Thoracic aorta (tissue), 2 donors: ENCODE results near the gene COL1A1. TPM values are rescaled to one million over a fixed set of nuclear protein-coding genes. Genes with fewer than 3 reads are reported as not detected.

Source experiments
- ATAC-seq: fragments of 150-250 bp; one replicate; pipeline ENCODE4 v1.8.0; 2017; ENCODE audit warnings: low read depth; ENCODE audit not compliant: insufficient number of reproducible peaks, low FRiP score
- DNase-seq: peaks from one replicate; pipeline ENCODE4 v3.0.0-alpha.2; 2020; ENCODE audit warnings: low spot score
- H3K27ac ChIP-seq, 2 donors: fragments of 200-600 bp; sonication (generic); 1 replicate in 1 of 2; 2 replicates in 1 of 2; pipeline ENCODE4 v1.5.1; 2016; ENCODE audit warnings: mild to moderate bottlenecking in 2 of 2, moderate library complexity in 2 of 2
- H3K27me3 ChIP-seq: fragments of 200-600 bp; sonication (generic); replicated peaks from 2 replicates; pipeline ENCODE4 v1.6.0; 2016; ENCODE audit warnings: mild to moderate bottlenecking; ENCODE audit not compliant: insufficient read depth
- H3K36me3 ChIP-seq: fragments of 200-600 bp; sonication (generic); one replicate; pipeline ENCODE4 v1.5.1; 2016
- H3K4me1 ChIP-seq, 2 donors: fragments of 200-600 bp; sonication (generic); 1 replicate in 1 of 2; 2 replicates in 1 of 2; pipeline versions ENCODE4 v1.5.1 to v1.6.0; 2016; ENCODE audit warnings: low read depth in 2 of 2, mild to moderate bottlenecking in 1 of 2; ENCODE audit not compliant: control insufficient read depth in 1 of 2
- H3K4me3 ChIP-seq: fragments of 200-600 bp; sonication (generic); 2 replicates; pipeline ENCODE4 v1.5.1; 2016; ENCODE audit warnings: mild to moderate bottlenecking
- H3K9me3 ChIP-seq: fragments of 200-600 bp; sonication (generic); 2 replicates; pipeline ENCODE4 v1.5.1; 2016
- CTCF ChIP-seq: fragments of 200-600 bp; sonication (generic); IDR thresholded peaks from one replicate; pipeline ENCODE4 v1.5.1; 2019; ENCODE audit warnings: antibody characterized with exemption
- total RNA-seq, 2 donors: library from RNA; depleted of rRNA; stranded (reverse); fragments of >200 nt; gene quantifications; one replicate each; pipeline versions ENCODE4 v1.1.0 to v1.2.3, GENCODE V29; 2016

Gene COL1A1
- total RNA-seq, 2 donors from 2014 or later = 261 to 270 TPM

GRCh38 chr17:50209472-50210239 is 8.2 kb upstream of the COL1A1 start:
- H3K27me3 ChIP-seq = no peaks in the 10 kb centered on the region
- DNase-seq (peak; percentile 83), ATAC-seq (peak; percentile 57)
- peak overlapping the region; percentile 98 for H3K27ac ChIP-seq
- peaks cover 40 to 84% of the 10 kb centered on the region in 2 donors for H3K4me1 ChIP-seq
- peak; percentile 10 for TF ChIP-seq CTCF
- no peaks in the 10 kb centered on the region for H3K9me3 ChIP-seq
- no peaks in the 10 kb centered on the region for H3K36me3 ChIP-seq
- H3K4me3 ChIP-seq = peak overlapping the region; percentile 37

- Histone ChIP-seq H3K4me3 (no peak overlapping the region), H3K27ac (peak overlapping the region; percentile 98), H3K27me3 (no peaks in the 10 kb centered on the region), H3K4me1 (peaks cover 40 to 88% of the 10 kb centered on the region in 2 donors), H3K9me3 (no peaks in the 10 kb centered on the region), H3K36me3 (no peaks in the 10 kb centered on the region)
- DNase-seq = no peak
- no peak for ATAC-seq
- no peak for TF ChIP-seq CTCF
Measured at GRCh38 chr17:50209133-50209471, 7.7 kb upstream of the COL1A1 start.

GRCh38 chr17:50208611-50209061 is 7.2 kb upstream of the COL1A1 start:
- Histone ChIP-seq H3K27ac (peak overlapping the region; percentile 98), H3K4me1 (peaks cover 40 to 93% of the 10 kb centered on the region in 2 donors), H3K36me3 (no peaks in the 10 kb centered on the region), H3K9me3 (no peaks in the 10 kb centered on the region), H3K27me3 (no peaks in the 10 kb centered on the region), H3K4me3 (no peak overlapping the region)
- no peak for DNase-seq
- no peak for TF ChIP-seq CTCF
- ATAC-seq = no peak

- no peak for TF ChIP-seq CTCF
- H3K4me3 ChIP-seq = no peak overlapping the region
- DNase-seq = no peak
- H3K27ac ChIP-seq = peak overlapping the region; percentile 98
- peaks cover 40 to 99% of the 10 kb centered on the region in 2 donors for H3K4me1 ChIP-seq
- no peak for ATAC-seq
- H3K36me3 ChIP-seq = no peaks in the 10 kb centered on the region
- no peaks in the 10 kb centered on the region for H3K27me3 ChIP-seq
- no peaks in the 10 kb centered on the region for H3K9me3 ChIP-seq
Measured at GRCh38 chr17:50207792-50208567, 6.5 kb upstream of the COL1A1 start.

- Histone ChIP-seq H3K9me3 (no peaks in the 10 kb centered on the region), H3K4me1 (peaks cover 38 to 97% of the 10 kb centered on the region in 2 donors), H3K36me3 (no peaks in the 10 kb centered on the region), H3K27me3 (no peaks in the 10 kb centered on the region), H3K27ac (peak overlapping the region in 1 of 2 donors; percentile 98), H3K4me3 (peak overlapping the region; percentile 55)
- DNase-seq = no peak
- no peak for TF ChIP-seq CTCF
- ATAC-seq = no peak
Measured at GRCh38 chr17:50207315-50207714, 5.9 kb upstream of the COL1A1 start.
